MM.1S (cell line): ENCODE results near the gene CILP.

Experiments used
- DNase-seq: peaks from one replicate; pipeline ENCODE4 v3.0.0-alpha.2; 2015
- H2AFZ ChIP-seq: fragments of 300-600 bp; sonication (generic); 2 replicates; pipeline ENCODE4 v1.6.0; 2016; ENCODE audit warnings: antibody characterized with exemption, low read length
- H3F3A ChIP-seq: fragments of 300-600 bp; sonication (generic); 2 replicates; pipeline ENCODE4 v1.6.1; 2016; ENCODE audit warnings: mild to moderate bottlenecking, antibody characterized with exemption, low read length, moderate library complexity, mixed read lengths; ENCODE audit not compliant: insufficient read depth
- H3K27ac ChIP-seq: fragments of 300-600 bp; sonication (generic); 2 replicates; pipeline ENCODE4 v1.5.1; 2016; ENCODE audit warnings: mild to moderate bottlenecking, low read length
- H3K27me3 ChIP-seq: fragments of 300-600 bp; sonication (generic); replicated peaks from 2 replicates; pipeline ENCODE4 v1.6.0; 2016; ENCODE audit warnings: low read length; ENCODE audit not compliant: insufficient read depth
- H3K36me3 ChIP-seq: fragments of 300-600 bp; sonication (generic); replicated peaks from 2 replicates; pipeline ENCODE4 v1.6.1; 2016; ENCODE audit warnings: mild to moderate bottlenecking, low read length, mixed read lengths; ENCODE audit not compliant: insufficient read depth
- H3K4me1 ChIP-seq: fragments of 300-600 bp; sonication (generic); 2 replicates; pipeline ENCODE4 v1.6.1; 2016; ENCODE audit warnings: low read length, mixed read lengths
- H3K4me2 ChIP-seq: fragments of 300-600 bp; sonication (generic); 2 replicates; pipeline ENCODE4 v1.6.0; 2016; ENCODE audit warnings: low read depth, low read length
- H3K4me3 ChIP-seq: fragments of 300-600 bp; sonication (generic); 2 replicates; pipeline ENCODE4 v1.5.1; 2016; ENCODE audit warnings: low read length, mixed read lengths
- H3K79me2 ChIP-seq: fragments of 300-600 bp; sonication (generic); 2 replicates; pipeline ENCODE4 v1.6.1; 2016; ENCODE audit warnings: mixed run types, low read length, mixed read lengths
- H3K9ac ChIP-seq: fragments of 300-600 bp; sonication (generic); 2 replicates; pipeline ENCODE4 v1.6.1; 2016; ENCODE audit warnings: low read length, mixed read lengths
- H3K9me2 ChIP-seq: fragments of 300-600 bp; sonication (generic); replicated peaks from 2 replicates; pipeline ENCODE4 v1.6.1; 2016; ENCODE audit warnings: mild to moderate bottlenecking, low read length, mixed read lengths; ENCODE audit not compliant: insufficient read depth
- H3K9me3 ChIP-seq: fragments of 300-600 bp; sonication (generic); replicated peaks from 2 replicates; pipeline ENCODE4 v1.6.1; 2016; ENCODE audit warnings: mild to moderate bottlenecking, low read length, mixed read lengths; ENCODE audit not compliant: insufficient read depth
- H4K20me1 ChIP-seq: fragments of 300-600 bp; sonication (generic); 2 replicates; pipeline ENCODE4 v1.6.1; 2016; ENCODE audit warnings: mild to moderate bottlenecking, low read length, moderate library complexity, mixed read lengths; ENCODE audit not compliant: insufficient read depth
- CTCF ChIP-seq: fragments of 300-600 bp; sonication (generic); IDR thresholded peaks from 2 replicates; pipeline ENCODE4 v1.5.1; 2016; ENCODE audit warnings: antibody characterized with exemption, low read length, mixed read lengths
- EZH2 ChIP-seq: fragments of 300-600 bp; sonication (generic); optimal IDR thresholded peaks from 2 replicates; pipeline ENCODE3; 2017; ENCODE audit warnings: low read depth, mild to moderate bottlenecking, antibody characterized with exemption, low read length, mixed read lengths
- EZH2phosphoT487 ChIP-seq: fragments of 300-600 bp; sonication (generic); IDR thresholded peaks from 2 replicates; pipeline ENCODE4 v1.6.1; 2018; ENCODE audit warnings: antibody characterized with exemption, low read length

Gene CILP

GRCh38 chr15:65254356-65254755 lies 43.1 kb upstream of the CILP start:
- no peaks in the 10 kb centered on the region for H3K9me3 ChIP-seq
- no peak overlapping the region for H2AFZ ChIP-seq
- no peaks in the 10 kb centered on the region for H3K79me2 ChIP-seq
- H3K9me2 ChIP-seq: no peaks in the 10 kb centered on the region
- no peaks in the 10 kb centered on the region for H4K20me1 ChIP-seq
- no peak overlapping the region for H3K4me3 ChIP-seq
- DNase-seq: no peak
- TF ChIP-seq CTCF (no peak), EZH2 (no peak), EZH2phosphoT487 (no peak)
- H3K27me3 ChIP-seq: no peaks in the 10 kb centered on the region
- no peak overlapping the region for H3K27ac ChIP-seq
- H3K4me1 ChIP-seq: no peaks in the 10 kb centered on the region
- H3K36me3 ChIP-seq: no peaks in the 10 kb centered on the region
- no peaks in the 10 kb centered on the region for H3F3A ChIP-seq
- H3K9ac ChIP-seq: no peak overlapping the region
- H3K4me2 ChIP-seq: no peak overlapping the region

GRCh38 chr15:65249641-65250040 lies 38.4 kb upstream of the CILP start:
- no peaks in the 10 kb centered on the region for H3K79me2 ChIP-seq
- H3K9me2 ChIP-seq: no peaks in the 10 kb centered on the region
- H3F3A ChIP-seq: no peaks in the 10 kb centered on the region
- H3K9me3 ChIP-seq: no peaks in the 10 kb centered on the region
- TF ChIP-seq EZH2 (no peak), CTCF (no peak), EZH2phosphoT487 (no peak)
- H4K20me1 ChIP-seq: no peaks in the 10 kb centered on the region
- no peak for DNase-seq
- H3K4me2 ChIP-seq: no peak overlapping the region
- H3K27ac ChIP-seq: no peak overlapping the region
- H2AFZ ChIP-seq: no peak overlapping the region
- H3K36me3 ChIP-seq: no peaks in the 10 kb centered on the region
- H3K4me3 ChIP-seq: no peak overlapping the region
- no peaks in the 10 kb centered on the region for H3K27me3 ChIP-seq
- no peak overlapping the region for H3K9ac ChIP-seq
- no peaks in the 10 kb centered on the region for H3K4me1 ChIP-seq

- Histone ChIP-seq H2AFZ (no peak overlapping the region), H4K20me1 (no peaks in the 10 kb centered on the region), H3K4me1 (no peaks in the 10 kb centered on the region), H3K27me3 (no peaks in the 10 kb centered on the region), H3K9me2 (no peaks in the 10 kb centered on the region), H3K4me2 (no peak overlapping the region), H3K4me3 (no peak overlapping the region), H3K9me3 (no peaks in the 10 kb centered on the region), H3F3A (no peaks in the 10 kb centered on the region), H3K79me2 (no peaks in the 10 kb centered on the region), H3K36me3 (no peaks in the 10 kb centered on the region), H3K27ac (no peak overlapping the region), H3K9ac (no peak overlapping the region)
- no peak for DNase-seq
- TF ChIP-seq CTCF: no peak
- no peak for TF ChIP-seq EZH2phosphoT487
- TF ChIP-seq EZH2: no peak
These were observed 37.4 kb upstream of the CILP start for GRCh38 chr15:65248511-65249255.
